NCI-H69 (cell line): ENCODE results near the gene RAD9B.
"Not testable (repeated sequence)": the region's sequence is repeated elsewhere in the genome, so short reads cannot be mapped to it uniquely, and the experiment has no call there.

Experiments
- DNase-seq: peaks from one replicate; lab custom pipeline; 2025; lab: John Stamatoyannopoulos, UW

RAD9B gene

DNA sequence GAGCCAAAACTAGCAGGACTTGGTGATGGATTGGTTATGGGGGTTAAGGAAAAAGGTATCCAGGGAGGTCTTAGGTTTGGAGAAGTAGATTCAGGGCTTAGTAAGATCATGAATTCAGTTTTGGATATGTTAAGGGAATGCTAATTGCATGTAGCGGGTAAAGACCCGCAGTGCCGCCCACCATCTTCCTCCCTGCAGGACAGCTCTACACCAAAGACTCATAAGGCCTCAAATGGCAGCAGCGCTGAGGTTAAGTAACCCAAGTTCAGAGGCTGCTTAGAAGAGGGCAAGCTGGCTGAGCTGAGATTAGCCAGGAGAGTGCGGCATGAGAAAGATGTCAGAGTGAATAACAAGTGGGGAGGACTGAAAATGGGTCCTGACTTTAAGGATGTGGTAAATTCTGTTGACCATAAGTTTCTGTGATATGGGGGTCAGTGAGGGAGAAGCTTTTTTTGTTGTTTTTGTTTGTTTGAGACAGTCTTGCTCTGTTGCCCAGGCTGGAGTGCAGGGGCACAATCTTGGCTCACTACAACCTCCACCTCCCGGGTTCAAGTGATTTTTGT, 26.2 kb downstream of the RAD9B start:
- DNase-seq = no peak

DNA sequence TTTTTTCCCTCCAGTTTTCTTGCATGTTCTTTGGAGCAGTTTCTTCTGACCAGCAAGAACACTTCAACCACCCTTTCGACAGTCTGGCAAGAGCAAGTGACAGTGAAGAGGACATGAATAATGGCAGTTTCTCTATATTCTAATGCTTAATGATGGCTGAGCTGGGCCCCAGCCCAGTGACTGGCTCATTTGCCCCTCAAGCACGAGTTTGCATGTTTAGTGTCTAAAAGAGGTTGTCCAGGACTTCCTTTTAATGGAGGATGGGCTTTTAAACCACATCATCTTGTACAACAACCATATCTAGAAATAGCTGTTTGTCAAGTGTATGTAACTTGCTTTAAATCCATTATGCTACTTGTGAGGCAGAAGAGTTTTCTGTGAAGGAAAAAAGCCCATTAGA, 28.4 kb downstream of the RAD9B start:
- no peak for DNase-seq

DNA sequence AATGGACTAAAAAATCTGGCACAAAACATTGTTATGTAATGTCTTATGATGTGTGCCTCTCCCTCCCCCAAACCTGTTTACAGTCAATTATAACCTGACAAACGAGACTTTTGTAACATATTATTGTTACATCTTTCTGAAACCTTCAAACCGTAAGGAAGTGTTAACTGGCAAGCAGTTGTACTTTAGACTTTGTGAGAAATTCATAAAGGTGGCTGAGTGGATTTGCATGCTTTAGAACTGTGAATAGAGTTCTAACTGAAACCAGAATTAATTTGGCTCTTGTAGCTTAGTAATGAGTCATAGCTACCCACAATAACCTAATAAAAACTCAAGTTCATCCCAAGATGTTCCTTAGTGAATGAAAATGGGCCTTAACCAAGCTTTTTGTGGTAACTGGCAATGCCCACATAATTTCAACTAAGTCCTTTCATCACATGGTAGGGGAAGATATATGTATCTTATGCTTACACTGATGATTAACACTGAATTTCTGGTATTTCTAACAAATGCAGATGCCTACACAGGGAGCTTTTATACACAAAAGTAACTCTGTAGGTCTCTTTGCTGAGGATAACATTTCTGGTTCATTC, 29.7 kb downstream of the RAD9B start:
- no peak for DNase-seq

DNA sequence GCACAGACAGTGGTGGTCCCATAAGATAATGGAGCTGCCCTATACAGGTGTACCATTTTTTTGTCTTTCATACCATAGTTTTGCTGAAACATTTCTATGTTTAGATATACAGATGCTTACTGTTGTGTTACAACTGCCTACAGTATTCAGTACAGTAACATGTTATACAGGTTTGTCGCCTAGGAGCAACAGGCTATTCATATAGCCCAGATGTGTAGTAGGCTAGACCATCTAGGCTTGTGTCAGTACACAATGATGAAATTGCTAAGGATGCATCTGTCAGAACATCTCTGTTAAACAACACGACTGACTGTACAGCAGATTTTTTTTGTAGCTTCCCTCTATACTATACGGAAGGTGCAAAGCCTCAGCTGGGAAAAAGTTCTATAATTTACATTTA, 30.5 kb downstream of the RAD9B start:
- no peak for DNase-seq

DNA sequence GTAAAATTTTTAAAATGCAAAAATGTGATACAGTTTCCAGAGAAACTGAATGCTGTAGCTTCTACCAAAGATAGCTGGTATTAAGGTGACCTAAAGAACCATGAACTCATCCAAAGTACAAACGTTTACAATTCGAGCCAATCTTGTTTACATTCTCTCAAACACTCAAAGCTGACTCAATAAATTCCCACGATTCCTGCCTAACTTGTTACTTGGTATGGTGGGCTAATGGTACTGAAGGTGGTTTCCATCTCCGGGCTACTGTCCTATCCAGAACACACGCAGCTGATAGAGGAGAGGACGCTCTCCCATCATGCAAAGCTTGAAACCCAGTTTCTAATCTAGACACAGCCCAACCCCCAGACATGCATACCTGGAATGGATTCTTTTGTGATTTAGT, 31.5 kb downstream of the RAD9B start:
- DNase-seq = no peak

DNA sequence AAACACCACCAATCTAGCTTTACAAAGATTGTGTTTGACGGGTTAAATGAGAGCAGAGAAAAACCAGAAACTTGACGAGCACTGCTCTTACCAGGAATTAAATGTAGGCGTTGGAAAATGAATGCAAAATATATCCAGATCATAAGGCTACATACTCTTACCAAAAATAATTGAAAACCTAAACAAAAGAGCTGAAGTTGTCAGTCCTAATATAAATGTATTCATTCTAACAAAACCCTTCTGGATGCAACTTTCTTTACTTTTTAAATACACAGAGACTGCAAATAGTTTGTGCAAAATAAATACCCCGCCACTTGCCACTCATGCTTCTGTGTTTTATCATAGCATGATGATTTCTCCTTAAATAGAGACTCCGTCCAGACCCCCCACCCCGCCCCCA, 32.7 kb downstream of the RAD9B start:
- no peak for DNase-seq

DNA sequence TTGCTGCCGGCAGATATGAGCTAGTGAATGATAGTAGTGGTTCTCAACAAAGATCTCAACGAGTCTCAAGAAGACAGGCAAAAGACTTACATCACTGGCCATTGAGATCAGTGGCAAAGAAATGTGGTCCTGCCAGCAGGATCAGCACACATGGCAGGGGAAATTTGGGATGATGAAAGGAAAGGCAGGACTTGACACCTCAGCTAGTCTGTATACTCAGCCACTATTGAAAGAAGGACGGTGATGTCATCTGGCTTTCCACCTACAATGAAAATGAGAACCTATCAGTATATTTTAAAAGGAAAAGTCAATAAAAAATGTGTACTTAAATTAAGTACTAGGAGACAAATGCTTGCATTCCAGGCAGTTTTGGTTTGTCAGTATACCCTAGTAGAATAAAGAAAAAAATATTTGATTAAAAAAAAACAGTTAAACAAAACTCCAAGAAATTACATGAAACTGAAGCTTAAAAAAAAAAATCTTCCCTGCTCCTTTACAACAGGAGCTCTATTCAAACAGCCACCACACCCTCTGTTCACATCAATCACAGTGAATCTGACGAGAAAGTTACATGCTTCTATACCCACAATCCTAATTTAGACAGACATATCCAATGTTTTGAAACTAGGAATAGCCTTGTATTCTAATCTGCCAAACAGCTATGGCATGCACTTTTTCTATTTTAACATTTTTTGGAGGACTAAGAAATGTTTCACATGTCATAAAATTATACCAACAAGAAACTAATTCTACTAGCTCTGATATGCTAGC, 34.9 kb downstream of the RAD9B start:
- DNase-seq = peak; percentile 28

DNA sequence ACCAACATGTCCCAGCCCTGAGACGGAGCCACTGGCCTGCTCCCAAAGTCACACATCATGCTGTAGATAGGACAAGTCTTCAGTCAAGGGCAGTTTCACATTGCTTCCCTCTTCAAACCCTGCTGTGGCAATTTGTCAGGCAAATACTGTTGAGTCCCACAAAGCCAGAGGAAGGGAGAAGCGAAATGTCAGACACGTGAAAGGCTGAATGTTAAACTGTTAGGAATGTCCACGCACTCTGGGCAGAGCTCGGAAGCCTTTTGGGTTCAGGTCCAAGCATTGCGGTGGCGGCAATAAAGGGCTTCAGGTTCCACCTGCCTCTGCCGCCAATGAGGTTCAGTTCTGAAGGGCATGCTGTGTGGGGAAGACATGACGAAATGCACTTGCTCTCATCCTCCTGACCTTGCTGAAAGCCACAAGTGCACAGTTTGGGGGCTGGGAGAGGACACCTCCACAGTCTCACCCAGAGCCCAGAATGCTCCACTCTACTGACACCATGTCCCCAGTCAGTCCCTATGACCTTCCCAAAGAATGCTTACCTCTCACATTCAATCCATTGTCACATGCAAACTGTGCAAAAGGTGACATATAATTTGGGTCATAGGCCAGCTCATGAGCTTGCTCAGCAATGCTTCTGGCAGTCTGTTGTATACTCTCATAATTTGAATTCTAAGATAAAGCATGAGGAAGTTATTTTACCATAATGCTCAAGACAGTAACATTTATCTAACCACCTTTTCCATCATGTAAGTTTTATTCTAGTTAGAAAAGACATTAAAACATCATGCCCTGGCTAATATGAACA, 35.7 kb downstream of the RAD9B start:
- DNase-seq = no peak

DNA sequence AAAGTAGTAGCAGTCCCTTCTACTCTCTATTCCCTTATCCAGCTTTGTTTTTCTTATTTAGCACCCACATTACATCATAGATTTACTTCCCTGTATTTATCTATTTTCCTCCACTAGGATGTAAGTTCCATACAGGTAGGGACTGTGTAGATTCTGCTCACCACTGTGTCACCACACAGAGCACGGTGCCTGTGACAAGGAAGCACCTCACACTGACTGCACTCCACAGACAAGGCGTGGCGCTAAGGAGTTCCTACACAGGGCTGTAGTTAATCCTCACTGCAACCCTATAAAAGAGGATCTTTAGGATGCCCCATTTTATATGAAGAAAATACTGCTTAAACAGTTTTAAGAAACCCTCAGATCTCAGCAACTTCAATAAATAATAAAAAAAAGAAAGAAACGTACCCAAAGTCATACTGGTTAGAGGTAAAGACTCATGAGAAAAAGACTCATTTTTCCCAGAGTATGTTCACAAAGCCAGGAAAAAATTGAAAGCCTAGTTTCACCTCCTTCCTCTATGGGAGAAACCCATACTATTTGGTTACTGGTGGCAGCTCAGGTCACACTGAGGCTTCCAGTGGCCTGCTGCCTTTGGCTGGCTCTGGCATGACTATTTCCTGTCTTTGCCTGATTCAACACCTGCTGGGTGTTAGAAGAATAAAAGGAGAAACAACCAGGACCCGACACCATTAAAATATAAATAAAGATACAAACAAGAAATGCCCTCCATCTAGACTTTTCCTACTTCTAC, 36.9 kb downstream of the RAD9B start:
- no peak for DNase-seq

DNA sequence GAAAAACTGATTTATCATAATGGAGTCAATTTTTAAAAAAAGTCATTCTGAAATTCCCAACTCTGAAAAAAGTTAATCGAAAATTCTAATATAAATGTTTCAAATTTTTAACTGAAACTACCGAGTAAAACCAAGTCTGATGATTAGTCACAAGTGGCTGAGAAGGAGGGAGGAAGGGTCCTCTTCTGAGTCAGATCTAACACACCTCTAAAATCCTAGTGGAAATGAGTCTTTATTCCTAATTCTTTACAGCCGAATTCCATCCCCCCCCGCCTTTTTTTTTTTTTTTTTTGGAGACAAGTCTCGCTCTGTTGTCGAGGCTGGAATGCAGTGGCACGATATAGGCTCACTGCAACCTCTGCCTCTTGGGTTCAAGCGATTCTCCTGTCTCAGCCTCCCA, 37.9 kb downstream of the RAD9B start:
- no peak for DNase-seq

DNA sequence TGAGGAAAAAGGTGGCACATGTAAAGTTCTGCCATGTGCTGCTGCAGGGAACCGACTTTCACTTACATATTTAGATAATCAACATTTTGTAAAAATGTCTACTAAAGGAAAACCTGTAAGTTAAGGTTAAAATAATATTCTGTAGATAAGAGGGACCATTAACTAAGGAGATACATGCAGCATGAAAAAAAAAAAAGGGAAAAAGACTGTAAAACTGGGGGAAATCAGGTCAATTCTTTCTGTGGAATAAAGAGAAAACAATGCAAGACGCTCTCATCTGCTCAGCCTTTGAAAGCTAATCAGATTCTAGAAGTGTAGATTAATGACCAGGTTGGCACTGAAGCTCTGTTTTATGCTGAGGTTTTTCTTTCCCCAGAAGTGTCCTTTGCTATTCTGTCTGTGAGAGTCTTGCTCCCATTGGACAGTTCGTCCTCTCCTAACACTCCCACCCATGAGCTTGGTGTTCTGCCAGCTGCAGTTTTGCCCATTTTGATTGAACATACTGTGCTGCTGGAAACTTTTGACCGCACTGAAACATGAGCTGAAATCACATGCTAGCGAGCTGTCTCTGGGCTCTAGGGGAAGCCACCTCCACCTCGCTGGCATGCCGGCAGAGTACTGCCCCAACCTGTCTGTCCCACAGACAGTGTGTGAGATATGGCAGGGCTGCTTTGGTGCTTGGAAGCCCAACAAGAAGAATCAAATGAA, 41.3 kb downstream of the RAD9B start:
- peak; percentile 33 for DNase-seq

DNA sequence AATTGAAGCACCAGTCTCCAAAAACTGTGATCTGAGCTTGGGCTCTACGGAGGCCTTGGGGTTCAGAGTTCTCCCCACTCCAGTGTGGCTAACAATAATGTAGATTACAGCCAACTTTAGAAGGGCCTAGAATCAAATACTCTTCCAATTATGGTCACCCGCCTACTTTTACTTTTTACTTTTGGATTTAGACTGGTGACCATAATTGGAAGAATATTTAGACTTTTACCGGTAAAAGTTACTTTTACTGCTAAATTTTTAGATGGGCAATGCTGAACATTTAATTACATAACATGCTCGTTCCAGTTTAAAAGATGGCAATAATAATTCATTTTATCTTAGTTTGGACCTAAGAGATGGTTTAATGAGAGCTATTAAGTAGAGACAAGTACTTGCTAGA, 41.8 kb downstream of the RAD9B start:
- DNase-seq = no peak

DNA sequence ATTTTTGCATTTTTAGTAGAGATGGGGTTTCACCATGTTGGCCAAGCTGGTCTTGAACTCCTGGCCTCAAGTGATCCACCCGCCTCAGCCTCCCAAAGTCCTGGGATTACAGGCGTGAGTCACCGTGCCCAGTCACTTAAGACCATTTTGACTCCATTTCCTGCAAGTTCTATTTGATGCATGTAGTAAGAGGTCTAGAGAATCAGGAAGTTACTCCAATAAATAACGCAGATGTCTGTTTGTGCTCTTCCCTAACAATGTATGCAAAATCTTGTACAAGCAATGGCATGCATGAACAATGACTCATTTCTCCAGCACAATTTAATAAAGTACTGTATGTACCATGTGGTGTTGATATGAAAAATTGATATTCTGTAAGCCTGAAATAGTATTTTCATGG, 43.1 kb downstream of the RAD9B start:
- not testable (repeated sequence) for DNase-seq

DNA sequence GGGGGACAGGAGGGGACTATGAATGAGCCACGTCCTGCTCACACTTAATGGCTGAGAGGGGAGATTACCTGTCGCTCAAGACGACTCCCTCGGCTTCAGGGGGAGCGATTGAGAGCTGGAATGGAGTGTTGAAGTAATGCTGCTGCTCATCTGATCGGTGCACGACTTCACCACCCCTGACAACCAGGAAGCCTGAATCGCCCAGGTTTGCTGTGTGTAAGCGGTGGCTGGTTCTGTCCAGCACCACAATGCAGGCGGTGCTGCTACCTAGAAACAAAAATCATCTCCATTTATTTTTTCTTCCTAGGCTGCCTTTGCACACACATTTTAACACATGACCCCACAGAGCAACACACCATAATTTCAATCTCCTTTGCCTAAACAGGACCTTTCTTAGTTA, 43.7 kb downstream of the RAD9B start:
- no peak for DNase-seq

DNA sequence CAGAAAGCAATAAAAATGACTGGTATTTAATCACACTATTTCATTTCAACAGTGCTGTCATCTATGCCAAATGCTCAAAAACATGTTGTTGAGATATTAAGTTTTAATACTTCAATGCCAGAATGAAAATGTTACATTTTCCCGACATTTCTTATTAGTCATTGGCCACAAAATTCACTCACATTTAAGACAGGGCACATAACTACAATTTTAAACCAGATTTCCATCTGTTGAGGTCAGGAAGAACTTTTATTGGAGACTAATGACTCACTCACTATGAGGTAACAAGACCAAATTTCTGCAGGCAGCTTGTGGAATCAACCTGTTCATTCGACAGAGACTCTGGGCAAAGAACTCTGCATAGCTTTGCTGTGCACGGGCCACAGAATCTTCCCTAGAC, 44.2 kb downstream of the RAD9B start:
- no peak for DNase-seq

DNA sequence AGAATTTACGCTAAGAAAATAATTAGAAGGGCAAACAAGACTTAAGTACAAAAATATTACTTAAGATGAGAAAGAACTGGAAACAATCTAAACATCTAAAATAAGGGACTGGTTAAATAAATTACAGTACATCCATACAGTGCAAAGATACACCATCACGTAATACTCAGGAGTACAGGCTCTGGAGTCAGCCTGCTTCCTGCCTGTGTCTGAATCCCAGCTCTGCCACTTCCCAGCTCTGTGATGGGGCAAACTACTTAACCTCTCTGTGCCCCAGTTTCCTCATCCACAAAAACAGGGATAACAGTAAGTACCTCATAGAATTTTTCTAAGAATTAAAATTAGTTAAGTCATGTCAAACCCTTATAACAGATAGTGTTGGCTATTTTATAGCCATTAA, 45.0 kb downstream of the RAD9B start:
- DNase-seq = no peak

DNA sequence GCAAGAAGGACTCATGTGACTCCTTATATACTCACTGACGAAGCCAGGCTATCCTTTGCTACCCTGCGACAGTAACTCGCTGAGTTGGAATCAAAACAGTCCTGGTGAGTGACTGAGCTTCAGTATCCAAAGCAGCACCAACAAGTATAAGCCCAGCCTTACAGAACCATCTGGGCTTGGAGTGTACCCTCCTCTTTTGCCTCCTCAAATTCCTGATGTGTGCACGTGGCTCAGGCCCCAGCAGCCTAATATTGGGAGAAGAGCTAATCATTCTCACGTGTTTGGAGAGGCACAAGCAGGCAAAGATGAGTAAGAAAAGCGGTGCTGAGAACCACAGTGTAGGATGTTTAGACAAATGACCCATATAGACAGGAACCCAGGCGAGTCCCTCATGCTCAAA, 46.5 kb downstream of the RAD9B start:
- no peak for DNase-seq

DNA sequence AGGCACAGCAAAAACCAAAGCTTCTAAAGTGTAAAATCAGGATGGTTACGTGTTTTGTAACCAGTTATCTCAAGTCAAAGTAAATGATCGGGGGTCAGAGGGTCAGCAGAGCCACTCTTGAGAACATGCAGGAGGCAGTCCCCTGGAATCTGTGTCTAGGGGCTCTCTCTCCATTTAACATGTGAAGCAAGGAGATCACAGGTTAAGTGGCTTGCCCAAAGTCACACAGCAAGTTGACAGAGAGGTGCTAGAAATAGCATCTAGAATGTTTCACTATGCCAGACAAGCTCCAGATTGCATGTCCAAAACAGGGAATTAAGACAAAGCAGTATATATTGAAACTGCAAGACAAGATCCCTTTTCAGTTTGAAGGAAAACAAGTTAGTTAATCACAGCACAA, 47.6 kb downstream of the RAD9B start:
- no peak for DNase-seq

DNA sequence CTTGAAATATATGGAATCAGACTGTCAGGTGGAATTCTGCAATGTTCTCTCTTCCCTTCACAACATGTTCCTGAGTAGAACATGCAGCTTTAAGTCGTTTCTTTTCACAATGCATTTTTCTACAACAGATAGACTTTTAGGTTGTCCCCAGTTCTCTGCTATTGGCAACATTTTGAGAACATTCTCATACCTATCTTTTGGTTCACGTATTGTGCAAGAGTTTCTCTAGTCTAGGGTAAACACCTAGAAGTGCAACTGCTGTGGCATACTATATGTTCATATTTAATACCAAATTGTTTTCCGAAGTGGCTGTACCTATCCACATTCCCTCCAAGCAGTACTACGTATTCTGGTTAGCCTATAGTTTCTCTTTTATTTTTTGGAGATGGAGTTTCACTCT, 48.9 kb downstream of the RAD9B start:
- DNase-seq = no peak
